Activated CD4-positive, alpha-beta T cell treated with anti-CD3 and anti-CD28 coated beads, Interleukin-2, amount 50 U/mL, for 4 hours (primary cell): Measurements from ENCODE around the gene PITPNC1.
A peak's percentile ranks its signal among the peaks of the same experiment; 100 is the strongest.
"Not testable (repeated sequence)": the region's sequence is repeated elsewhere in the genome, so short reads cannot be mapped to it uniquely, and the experiment has no call there.

Source experiments
- DNase-seq, 2 experiments: peaks; one replicate each; pipeline ENCODE4 v3.0.0-alpha.2; 2020

Gene PITPNC1

GRCh38 chr17:67491009-67491680, 114.1 kb downstream of the PITPNC1 start:
- no peak for DNase-seq

DNA sequence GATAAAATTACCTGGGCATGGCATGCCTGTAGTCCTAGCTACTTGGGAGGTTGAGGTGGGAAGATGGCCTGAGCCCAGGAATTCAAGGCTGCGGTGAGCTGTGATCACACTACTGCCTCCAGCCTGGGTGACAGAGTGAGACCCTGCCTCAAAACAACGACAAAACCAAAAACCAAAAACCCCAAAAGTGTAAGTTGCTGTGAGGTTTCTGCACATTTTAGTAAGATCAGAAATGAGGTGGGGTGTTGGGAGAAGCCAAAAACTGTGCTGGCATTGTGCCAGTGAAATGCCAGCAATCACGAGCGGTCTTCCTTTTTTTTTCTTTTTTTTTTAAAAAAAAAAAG, 114.6 kb downstream of the PITPNC1 start:
- no peak for DNase-seq

GRCh38 chr17:67492251-67492740, 115.2 kb downstream of the PITPNC1 start:
- DNase-seq = no peak

DNA sequence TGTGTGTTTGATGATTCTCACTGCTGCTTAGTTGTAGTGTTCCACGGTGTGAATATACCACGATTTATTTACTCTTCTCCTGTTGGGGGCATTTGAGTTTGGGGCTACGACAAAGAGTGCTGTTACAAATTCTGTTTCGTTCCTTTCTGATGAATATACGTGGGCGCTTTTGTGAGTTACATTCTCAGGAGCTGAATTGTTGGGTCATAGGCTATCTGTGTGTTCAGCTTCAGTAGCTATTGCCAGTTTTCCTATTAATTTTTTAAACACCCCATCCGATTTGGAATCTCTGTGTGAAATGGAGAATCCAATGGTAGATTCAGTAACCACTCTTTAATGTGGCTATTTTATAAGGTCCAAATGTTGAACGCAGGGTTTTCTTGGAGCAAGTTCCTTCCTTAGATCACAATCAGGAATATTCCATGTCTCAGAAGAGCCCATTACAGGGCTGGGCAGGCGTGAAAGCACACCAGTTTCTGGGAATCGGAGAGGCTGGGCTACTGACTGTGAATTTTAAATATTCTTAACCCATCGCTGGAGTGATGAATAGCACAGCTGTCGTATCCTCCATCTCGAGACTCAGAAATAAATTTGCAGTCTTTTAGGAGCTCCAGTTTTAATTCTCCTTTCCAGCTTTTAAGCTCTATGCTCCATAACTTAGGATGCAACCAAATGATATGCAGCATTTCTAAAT, 115.9 kb downstream of the PITPNC1 start:
- no peak for DNase-seq

GRCh38 chr17:67493812-67494211, 116.7 kb downstream of the PITPNC1 start:
- no peak for DNase-seq

GRCh38 chr17:67495534-67495933, 118.5 kb downstream of the PITPNC1 start:
- DNase-seq = not testable (repeated sequence)

GRCh38 chr17:67496286-67496685, 119.2 kb downstream of the PITPNC1 start:
- no peak for DNase-seq

DNA sequence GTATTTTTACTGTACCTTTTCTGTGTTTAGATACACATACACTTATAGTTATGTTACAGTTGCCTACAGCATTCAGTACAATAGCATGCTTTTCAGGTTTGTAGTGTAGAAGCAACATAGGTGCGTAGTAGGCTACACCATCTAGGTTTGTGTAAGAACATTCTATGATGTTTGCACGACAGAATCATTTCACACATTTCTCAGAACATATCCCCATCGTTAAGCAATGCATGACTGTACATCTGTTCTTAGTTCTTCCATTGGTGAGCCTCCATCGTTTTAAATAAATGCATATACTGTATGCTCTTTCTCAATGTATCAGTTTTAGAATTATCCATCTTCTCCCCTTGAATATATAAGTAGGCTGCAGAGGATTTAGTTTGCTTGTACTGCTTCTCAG, 122.6 kb downstream of the PITPNC1 start:
- no peak for DNase-seq

GRCh38 chr17:67500261-67500660, 123.2 kb downstream of the PITPNC1 start:
- no peak for DNase-seq

DNA sequence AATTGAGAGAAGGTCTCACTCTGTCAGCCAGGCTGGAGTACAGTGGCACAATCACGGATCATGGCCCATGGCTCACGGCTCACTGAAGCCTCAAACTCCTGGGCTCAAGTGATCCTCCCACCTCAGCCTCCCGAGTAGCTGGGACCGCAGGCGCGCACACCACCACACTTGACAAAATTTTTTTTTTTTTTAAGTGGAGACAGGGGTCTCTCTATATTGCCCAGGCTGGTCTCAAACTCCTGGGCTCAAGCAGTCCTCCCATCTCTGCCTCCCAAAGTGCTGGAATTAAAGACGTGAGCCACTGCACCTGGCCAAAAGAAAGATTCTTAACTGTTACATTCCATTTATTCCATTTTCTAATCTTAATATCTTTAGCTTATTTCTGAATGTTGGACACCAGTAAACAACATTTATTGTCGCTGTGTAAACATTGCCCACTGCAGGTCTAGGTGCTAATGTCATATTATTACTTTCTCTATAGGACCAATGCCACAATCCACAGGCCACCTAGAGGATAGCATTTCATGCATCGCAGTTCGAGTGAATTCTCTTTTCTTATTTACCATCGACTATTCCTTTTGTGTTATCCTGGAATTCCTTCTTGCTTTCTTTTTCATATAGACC, 123.7 kb downstream of the PITPNC1 start:
- no peak for DNase-seq

DNA sequence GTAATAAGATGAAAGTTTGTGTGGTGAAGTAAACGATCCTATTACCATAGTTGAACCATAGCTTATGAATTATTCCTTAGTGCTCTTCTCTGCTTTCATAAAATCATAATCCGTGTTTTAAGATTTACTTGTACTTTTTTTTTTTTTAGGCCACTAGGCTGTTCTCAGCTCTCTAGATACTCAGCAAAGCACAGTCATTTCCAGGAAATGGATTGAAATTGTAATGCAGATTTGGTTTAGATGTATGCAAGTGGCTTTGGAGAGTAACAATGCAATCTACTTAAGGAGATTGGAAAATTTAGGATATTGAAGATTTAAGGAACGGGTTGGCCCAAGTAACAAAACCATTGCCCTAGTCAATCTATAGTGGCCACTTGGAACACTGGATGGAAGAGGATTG, 125.1 kb downstream of the PITPNC1 start:
- DNase-seq = no peak

DNA sequence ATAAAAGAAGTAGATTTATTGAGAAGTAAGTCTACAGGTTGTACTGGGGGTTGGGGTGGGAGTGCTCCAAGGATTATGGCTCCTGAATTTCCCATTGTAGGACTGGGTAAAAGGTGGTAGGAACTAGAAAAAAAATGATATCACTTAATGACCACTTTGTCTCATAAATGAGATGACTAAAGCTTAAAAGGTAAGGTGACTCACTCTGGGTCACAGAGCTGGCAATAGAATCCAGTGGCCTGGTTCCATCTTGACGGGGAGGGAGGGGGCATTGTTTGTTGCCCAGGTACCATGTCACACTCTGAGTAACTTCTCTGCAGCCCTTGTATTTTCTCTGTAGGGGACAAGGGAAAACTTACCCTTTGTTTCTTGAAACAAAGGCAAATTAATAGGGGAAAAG, 126.1 kb downstream of the PITPNC1 start:
- peak; percentile 5 to 17 for DNase-seq

DNA sequence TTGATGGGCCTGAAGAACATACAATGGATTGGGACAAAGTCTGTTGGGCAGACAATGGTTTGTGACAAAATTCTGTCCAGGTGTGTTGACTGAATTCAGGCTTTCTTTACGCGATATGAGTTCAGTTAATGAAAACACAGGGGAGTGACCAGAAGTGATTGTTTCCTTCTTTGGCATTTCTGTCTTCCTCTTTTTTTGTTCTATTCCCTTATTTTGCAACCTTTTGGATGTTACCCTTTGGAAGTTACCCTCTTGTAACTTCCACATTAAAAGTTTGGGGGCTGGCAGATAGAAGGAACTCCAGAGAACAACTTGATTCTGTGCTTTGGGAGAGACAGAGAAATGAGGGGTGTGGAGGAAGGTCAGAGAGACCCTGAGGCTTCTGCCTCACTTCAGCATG, 126.7 kb downstream of the PITPNC1 start:
- no peak for DNase-seq

- no peak for DNase-seq
Observed at GRCh38 chr17:67504182-67504581, 127.1 kb downstream of the PITPNC1 start.

- no peak for DNase-seq
Observed at GRCh38 chr17:67506966-67507365, 129.9 kb downstream of the PITPNC1 start.

DNA sequence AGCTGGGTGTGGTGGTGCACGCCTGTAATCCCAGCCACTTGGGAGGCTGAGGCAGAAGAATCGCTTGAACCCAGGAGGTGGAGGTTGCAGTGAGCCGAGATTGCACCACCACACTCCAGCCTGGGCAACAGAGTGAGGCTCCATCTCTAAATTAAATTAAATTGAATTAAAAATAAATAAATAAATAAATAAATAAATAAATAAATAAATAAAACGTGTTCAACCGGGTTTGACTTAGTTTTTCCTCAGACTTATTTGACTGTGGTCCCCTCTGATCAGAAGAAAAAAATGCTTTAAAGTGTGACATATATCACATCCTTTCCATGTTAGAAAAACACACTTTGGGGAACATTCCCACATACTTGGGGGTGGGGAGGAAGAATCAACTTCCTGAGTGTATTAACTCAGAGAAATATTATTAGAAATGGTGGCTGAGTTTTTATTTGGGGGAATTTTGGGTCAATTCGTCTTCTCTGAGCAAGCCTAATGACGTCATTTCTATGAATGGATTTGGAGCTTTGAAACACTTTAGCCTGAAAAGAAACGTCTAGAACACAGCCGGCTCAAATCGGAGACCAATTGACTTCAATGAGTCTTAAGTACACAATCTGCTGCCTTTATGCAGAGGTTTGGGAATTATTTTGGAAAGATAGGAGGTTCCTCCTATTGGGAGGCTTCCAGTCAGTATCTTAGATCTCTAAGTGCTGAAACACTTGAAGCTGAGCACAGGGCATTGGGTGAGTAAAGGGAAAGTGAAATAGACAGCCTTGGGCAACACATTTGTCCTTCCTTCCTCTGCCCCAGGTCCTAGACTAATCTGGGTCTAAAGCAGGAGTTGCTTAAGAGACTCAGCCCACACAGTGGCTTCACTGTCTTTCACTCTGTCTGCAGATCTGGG, 132.6 kb downstream of the PITPNC1 start:
- DNase-seq = no peak

DNA sequence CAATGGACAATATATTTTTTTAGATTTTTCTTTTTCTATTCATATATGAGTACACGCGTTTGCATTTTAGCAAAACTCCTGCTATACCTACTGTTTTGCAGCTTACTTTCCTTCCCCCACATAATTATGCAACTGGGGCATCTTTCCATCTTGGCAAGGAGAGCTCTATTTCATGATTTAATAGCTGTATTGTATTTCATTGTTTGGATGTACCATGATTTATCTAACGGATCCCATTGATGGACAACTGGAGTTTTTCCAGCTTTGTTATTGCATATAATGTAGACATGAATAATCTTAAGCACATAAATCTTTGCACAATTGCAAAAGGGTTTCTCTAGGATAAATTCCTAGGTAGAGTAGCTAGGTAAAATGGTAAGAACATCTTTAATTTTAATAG, 133.9 kb downstream of the PITPNC1 start:
- no peak for DNase-seq

DNA sequence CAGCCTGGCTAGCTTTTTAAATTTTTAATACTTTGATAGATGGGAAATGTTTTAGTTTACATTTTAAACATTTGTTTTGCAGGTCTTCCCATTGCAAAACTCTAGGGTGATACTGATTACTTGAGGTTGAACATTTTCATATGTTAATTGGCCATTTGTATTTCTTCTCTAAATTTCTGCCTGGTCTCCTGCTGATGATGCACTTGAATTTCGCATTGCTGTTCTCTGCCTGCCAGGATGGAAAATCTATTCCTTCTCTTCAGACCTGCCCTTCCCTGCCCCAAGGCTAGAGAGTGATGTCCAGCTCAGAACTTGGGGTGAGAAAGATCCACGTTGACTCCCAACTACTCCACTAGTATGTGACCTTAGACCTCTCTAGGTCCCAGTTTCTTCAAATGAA, 134.7 kb downstream of the PITPNC1 start:
- no peak for DNase-seq

GRCh38 chr17:67514998-67515397, 137.9 kb downstream of the PITPNC1 start:
- DNase-seq = no peak

GRCh38 chr17:67515490-67516083, 138.5 kb downstream of the PITPNC1 start:
- DNase-seq = no peak

- DNase-seq = not testable (repeated sequence)
Observed at GRCh38 chr17:67516571-67516970, 139.5 kb downstream of the PITPNC1 start.

DNA sequence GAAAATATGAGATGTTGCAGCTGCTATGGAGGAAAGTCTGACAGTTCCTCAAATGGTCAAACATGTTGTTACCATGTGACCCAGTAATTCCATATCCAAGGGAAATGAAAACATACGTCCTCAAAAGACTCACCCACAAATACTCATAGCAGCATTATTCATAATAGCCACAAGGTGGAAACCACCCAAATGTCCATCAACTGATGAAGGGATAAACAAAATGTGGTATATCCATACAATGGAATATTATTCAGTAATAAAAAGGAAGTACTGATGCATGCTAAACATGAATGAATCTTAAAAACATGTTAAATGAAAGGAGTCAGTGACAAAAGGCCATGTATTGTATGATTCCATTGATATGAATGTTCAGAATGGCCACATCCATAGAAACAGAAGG, 140.2 kb downstream of the PITPNC1 start:
- no peak for DNase-seq

DNA sequence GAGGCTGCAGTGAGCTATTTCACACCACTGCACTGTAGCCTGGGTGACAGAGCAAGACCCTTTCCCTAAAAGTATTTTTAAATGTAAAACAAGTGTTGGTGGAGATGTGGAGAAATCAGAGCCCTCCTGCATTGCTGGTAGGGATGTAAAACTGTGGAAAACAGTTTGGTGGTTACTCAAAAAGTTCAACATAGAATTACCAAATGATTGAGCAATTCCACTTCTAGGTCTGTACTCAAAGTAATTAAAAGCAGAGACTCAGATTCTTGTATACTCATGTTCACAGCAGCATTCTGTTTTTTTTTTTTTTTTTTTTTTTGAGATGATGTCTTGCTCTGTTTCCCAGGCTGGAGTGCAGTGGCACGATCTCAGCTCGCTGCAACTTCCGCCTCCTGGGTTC, 141.8 kb downstream of the PITPNC1 start:
- DNase-seq = no peak
